ENCODE measurements around the gene RTL5.

DNA sequence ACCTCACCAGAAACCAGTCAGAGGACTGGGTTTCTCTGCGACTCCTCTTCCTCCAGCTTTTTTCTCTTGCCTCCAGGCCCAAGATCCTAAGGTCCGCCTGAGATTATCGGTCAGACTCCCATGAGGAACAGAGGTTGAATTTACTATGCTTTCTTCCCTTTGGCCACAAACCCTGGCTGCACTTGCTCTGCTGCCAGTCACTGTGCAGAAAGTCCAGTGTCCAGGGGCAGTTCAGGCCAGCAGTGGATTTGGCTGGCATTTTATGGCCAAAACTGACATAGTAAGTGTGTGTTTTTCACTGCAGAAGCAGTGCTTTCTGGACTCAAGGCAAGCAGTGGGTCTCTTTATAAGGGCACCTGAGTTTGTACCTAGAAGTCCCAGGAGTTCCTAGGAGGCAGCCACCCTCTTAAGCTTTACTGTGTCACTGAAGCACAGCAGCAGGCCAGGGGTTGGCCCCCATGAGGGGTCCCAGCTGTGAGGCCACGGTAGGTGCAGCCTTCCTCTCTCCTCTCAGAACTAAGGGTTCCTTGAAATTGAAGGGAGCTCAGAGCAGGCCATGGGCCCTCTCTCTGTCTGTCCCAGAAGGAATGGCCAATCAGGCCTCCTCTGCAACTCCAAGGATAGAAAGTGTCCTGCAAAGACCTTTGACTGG, 3.4 kb downstream of the RTL5 start:
- no peak for TF ChIP-seq POLR2A (IDR thresholded peaks at IDR 0.05)
- TF ChIP-seq, protein P1, sequence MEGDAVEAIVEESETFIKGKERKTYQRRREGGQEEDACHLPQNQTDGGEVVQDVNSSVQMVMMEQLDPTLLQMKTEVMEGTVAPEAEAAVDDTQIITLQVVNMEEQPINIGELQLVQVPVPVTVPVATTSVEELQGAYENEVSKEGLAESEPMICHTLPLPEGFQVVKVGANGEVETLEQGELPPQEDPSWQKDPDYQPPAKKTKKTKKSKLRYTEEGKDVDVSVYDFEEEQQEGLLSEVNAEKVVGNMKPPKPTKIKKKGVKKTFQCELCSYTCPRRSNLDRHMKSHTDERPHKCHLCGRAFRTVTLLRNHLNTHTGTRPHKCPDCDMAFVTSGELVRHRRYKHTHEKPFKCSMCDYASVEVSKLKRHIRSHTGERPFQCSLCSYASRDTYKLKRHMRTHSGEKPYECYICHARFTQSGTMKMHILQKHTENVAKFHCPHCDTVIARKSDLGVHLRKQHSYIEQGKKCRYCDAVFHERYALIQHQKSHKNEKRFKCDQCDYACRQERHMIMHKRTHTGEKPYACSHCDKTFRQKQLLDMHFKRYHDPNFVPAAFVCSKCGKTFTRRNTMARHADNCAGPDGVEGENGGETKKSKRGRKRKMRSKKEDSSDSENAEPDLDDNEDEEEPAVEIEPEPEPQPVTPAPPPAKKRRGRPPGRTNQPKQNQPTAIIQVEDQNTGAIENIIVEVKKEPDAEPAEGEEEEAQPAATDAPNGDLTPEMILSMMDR (IDR thresholded peaks at IDR 0.05) = no peak
